Islet of Langerhans (tissue), 1 donor: ENCODE results near the gene SLCO2A1.

ENCODE experiments used
- FAIRE-seq: peaks from one replicate; lab custom pipeline; 2011; peaks lifted over from hg19 to GRCh38; lab: Jason Lieb, UNC

The SLCO2A1 gene

GRCh38 chr3:133980035-133980434, 49.7 kb downstream of the SLCO2A1 start:
- no peak for FAIRE-seq

DNA sequence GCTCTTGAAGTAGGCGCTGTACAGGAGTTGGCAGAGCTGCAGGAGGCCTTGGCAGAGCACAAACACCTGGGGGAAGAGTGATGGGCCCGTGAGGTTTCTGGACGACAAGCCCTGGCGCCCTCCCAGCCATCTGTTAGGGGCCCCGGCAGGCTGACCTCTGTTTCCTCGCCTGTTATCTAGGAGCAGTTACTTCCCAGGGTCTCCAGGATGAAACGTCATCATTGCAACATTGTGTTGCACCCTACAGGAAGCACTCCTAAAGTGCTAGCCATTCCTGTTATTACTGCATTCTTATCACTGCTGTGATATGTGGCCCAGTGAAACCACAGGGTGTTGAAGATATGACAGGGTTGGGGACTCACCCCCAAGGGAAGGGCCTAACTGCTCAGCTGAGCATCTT, 50.2 kb downstream of the SLCO2A1 start:
- FAIRE-seq, result no peak

GRCh38 chr3:133977568-133977967, 52.2 kb downstream of the SLCO2A1 start:
- FAIRE-seq, result no peak

GRCh38 chr3:133973249-133973980, 56.3 kb downstream of the SLCO2A1 start:
- no peak for FAIRE-seq

GRCh38 chr3:133972156-133972555, 57.6 kb downstream of the SLCO2A1 start:
- FAIRE-seq, result no peak

GRCh38 chr3:133970916-133971315, 58.8 kb downstream of the SLCO2A1 start:
- FAIRE-seq, result no peak

GRCh38 chr3:133970339-133970738, 59.4 kb downstream of the SLCO2A1 start:
- FAIRE-seq, result no peak

- no peak for FAIRE-seq
Observed at GRCh38 chr3:133967992-133968892, 61.5 kb downstream of the SLCO2A1 start.

DNA sequence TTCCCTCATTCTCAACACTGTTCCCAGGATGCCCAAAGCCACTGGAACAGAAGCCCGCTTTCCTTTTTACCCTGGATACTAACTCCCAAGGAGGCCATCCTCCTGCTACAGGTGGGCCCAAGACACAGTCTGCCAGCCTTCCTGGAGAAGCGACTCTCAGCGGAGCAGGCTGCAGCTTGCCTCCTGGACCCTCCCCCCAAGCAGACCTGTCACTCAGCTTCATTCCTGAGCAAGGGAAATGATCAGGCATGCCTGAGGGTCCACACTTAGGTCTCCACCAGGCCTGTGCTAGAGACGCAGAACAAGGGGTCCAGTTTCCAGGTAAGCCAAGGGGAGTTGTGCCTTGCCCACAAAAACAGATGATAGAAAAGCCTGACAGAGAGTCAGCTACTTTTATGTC, 62.8 kb downstream of the SLCO2A1 start:
- no peak for FAIRE-seq

DNA sequence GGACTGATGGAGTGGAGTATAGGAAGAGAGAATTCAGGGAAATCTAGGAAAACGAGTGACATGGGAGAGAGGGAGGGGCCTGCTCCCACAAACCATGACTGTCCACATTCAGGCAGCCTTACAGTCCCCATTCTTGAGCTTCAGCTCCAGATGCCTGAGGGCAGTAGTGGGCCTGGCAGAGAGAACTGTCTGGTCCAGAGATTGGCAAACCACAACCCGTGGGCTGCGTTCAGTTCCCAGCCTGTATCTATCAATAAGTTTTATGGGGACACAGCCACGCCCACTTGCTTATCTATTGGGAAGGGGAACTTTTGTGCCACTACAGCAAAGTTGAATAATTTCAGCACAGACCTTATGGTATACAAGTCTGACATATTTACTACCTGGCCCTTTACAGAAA, 63.8 kb downstream of the SLCO2A1 start:
- FAIRE-seq, result no peak

- no peak for FAIRE-seq
Observed at GRCh38 chr3:133965013-133965570, 64.6 kb downstream of the SLCO2A1 start.

DNA sequence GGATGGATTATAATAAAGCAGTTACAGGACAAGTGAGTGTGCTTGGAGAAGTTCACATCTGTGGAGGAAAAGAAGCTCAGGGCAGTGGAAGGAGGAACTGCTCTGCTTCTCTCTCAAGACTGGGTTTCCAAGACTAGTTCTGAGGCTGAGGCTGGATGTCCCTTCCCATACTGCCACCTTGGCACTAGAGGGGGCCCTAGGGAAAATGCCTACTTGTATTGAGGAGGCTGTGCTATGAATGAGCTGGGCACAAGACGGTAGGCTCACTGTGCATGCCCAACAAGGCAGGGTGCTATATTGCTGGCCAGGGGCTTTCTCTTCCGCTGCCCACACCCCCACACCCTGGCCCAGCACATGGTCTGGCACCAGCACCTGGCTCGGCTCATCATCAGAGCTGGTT, 65.2 kb downstream of the SLCO2A1 start:
- no peak for FAIRE-seq

- no peak for FAIRE-seq
Observed at GRCh38 chr3:133963657-133964396, 65.9 kb downstream of the SLCO2A1 start.

DNA sequence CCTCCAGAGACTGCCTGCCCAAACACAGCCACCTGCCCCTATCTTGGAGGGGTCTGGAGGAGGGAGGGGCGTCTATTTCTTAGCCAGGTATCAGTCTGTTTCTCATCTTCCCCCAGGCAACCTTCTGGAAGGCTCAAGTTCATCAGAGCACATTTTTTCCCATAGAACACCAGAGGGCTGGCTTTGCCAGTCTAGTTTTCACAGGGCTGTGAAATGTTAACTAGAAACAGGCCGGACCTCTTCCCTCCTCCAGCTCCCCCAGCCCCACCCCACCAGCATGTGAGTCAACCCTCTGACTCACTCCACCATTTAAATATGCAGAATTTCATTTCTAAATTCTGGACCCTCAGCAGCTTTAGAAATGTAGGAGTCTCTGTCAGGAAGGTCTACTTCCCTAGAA, 66.9 kb downstream of the SLCO2A1 start:
- no peak for FAIRE-seq

- FAIRE-seq, result no peak
Observed at GRCh38 chr3:133958071-133958805, 71.5 kb downstream of the SLCO2A1 start.

DNA sequence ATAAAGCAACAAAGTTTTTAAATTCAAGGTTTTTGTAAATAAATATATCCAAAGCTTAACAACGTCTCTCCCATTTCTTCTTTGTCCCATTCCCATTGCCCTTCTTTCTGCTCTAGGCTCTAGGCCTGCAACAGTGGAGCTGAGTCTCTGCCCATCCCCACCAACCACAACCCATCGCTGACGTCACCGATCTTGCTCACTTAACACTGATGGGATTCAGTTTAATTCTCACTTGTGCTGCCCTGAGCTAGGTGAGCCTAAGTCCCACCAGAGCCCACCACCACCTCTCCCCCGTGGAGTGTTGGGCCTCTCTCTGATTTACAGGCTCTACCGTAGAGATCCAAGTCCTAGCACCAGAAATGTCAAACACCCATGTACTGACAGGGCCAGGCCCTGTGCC, 72.7 kb downstream of the SLCO2A1 start:
- no peak for FAIRE-seq

DNA sequence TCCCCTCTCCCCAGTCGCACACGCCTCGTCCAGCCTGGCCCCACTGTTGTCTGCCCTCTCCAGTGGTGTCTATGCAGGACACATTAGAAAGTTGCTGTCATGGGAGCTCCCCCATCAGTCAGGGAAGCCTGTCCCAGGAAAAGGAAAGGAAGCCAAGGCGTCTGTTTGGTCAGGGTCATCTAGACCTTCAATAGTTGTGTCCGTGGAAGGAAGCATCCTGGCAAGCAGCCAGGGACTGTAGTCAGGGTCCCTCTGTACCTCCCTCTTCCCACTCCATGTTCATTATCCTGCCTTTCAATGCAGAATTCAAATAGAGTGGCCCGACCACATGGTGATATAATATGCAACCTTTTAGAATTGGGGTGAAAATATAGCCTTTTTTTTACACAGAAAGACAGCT, 73.4 kb downstream of the SLCO2A1 start:
- FAIRE-seq, result no peak

GRCh38 chr3:133955892-133956291, 73.8 kb downstream of the SLCO2A1 start:
- FAIRE-seq, result no peak

- FAIRE-seq, result no peak
Observed at GRCh38 chr3:133954717-133955360, 74.9 kb downstream of the SLCO2A1 start.

DNA sequence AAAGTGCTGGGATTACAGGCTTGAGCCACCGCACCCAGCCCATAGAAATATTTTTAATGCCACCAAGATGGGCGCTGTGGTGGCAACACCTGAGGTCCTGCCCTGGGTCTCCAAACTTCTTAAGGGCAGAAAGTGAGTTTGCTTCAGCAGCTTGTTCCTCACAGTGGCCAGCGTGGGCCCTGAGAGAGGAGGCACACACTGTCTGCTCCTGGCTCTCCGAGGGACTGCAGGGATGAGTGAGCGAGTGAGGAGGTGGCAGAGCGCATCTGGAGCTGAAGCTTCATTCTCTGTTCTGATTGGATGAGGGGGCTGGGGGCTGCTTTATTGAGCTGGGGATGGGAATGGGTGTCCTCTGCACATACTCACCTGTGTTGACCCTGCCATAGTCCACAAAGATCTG, 76.4 kb downstream of the SLCO2A1 start:
- no peak for FAIRE-seq

DNA sequence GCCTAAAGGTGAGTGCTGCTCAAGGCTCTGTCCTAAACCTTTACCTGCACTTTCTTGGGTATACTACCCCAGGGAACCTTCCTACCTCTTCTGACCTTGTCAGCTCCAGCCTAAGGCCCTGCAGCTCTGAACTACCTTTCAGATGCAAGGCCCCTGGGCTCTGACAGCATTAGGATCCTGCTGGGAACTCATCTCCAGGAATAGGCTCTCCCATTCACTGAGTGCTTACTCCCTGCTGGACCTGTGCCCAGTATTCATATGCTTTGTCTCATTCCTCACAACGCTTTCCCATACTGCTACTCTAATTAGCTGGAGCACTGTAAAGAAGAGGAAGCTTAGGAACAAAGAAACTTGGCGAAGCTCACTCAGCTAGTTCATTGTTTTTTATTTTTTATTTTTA, 80.3 kb downstream of the SLCO2A1 start:
- no peak for FAIRE-seq
